Loucy (cell line): ENCODE data around the gene GALNT18.

Experiments
- H2AFZ ChIP-seq: fragments of 200-600 bp; sonication (generic); 2 replicates; pipeline ENCODE4 v1.6.0; 2016; ENCODE audit warnings: antibody characterized with exemption, mild to moderate bottlenecking, low read length, moderate library complexity
- H3F3A ChIP-seq: fragments of 200-600 bp; 2 replicates; pipeline ENCODE4 v1.6.0; 2016; ENCODE audit warnings: antibody characterized with exemption, low read depth, mild to moderate bottlenecking
- H3K27me3 ChIP-seq: fragments of 200-600 bp; sonication (generic); 2 replicates; pipeline ENCODE4 v1.6.1; 2014; ENCODE audit warnings: low read length, mild to moderate bottlenecking; ENCODE audit not compliant: insufficient read depth, poor library complexity, severe bottlenecking
- H3K36me3 ChIP-seq: fragments of 200-600 bp; sonication (generic); 2 replicates; pipeline ENCODE4 v1.6.1; 2016; ENCODE audit warnings: low read length; ENCODE audit not compliant: insufficient read depth
- H3K4me1 ChIP-seq: fragments of 200-600 bp; sonication (generic); 2 replicates; pipeline ENCODE4 v1.5.1; 2014; ENCODE audit warnings: low read length, mild to moderate bottlenecking; ENCODE audit not compliant: insufficient read depth, poor library complexity, severe bottlenecking
- H3K4me2 ChIP-seq: fragments of 200-600 bp; sonication (generic); 2 replicates; pipeline ENCODE4 v1.6.0; 2014; ENCODE audit warnings: antibody characterized with exemption, low read length, low read depth, mild to moderate bottlenecking; ENCODE audit not compliant: poor library complexity, severe bottlenecking
- H3K4me3 ChIP-seq: fragments of 200-600 bp; sonication (generic); 2 replicates; pipeline ENCODE4 v1.5.1; 2014; ENCODE audit warnings: low read length, mild to moderate bottlenecking, mixed read lengths; ENCODE audit not compliant: poor library complexity, severe bottlenecking
- H3K79me2 ChIP-seq: fragments of 200-600 bp; sonication (generic); 2 replicates; pipeline ENCODE4 v1.6.1; 2014; ENCODE audit warnings: low read length; ENCODE audit not compliant: insufficient read depth
- H3K9ac ChIP-seq: fragments of 200-600 bp; sonication (generic); 2 replicates; pipeline ENCODE4 v1.6.0; 2014; ENCODE audit warnings: mild to moderate bottlenecking, low read depth, low read length, moderate library complexity; ENCODE audit not compliant: poor library complexity, severe bottlenecking
- H3K9me2 ChIP-seq: fragments of 200-600 bp; sonication (generic); replicated peaks from 2 replicates; pipeline ENCODE4 v1.6.1; 2016; ENCODE audit warnings: low read depth, low read length, mixed read lengths
- H3K9me3 ChIP-seq: fragments of 200-600 bp; sonication (generic); 2 replicates; pipeline ENCODE4 v1.6.1; 2014; ENCODE audit warnings: mild to moderate bottlenecking, antibody characterized with exemption, low read length, low read depth; ENCODE audit not compliant: insufficient read depth
- H4K20me1 ChIP-seq: fragments of 200-600 bp; sonication (generic); 2 replicates; pipeline ENCODE4 v1.6.0; 2014; ENCODE audit warnings: antibody characterized with exemption, low read length, mild to moderate bottlenecking; ENCODE audit not compliant: insufficient read depth, poor library complexity, severe bottlenecking
- CTCF ChIP-seq: fragments of 200-600 bp; sonication (generic); conservative IDR thresholded peaks from 2 replicates; pipeline ENCODE4 v1.5.1; 2014; ENCODE audit warnings: mild to moderate bottlenecking, antibody characterized with exemption, low read length
- EZH2phosphoT487 ChIP-seq: fragments of 200-600 bp; IDR thresholded peaks from 2 replicates; pipeline ENCODE4 v1.6.1; 2018; ENCODE audit warnings: antibody characterized with exemption, mild to moderate bottlenecking, moderate library complexity, borderline replicate concordance

The GALNT18 gene

GRCh38 chr11:11620921-11621572 lies 758 bp downstream of the GALNT18 start:
- Histone ChIP-seq H3K9me2 (no peaks in the 10 kb centered on the region), H4K20me1 (no peaks in the 10 kb centered on the region), H3K4me3 (no peak overlapping the region), H2AFZ (no peak overlapping the region), H3K4me1 (no peaks in the 10 kb centered on the region), H3K36me3 (no peaks in the 10 kb centered on the region), H3K9ac (no peak overlapping the region), H3K9me3 (no peaks in the 10 kb centered on the region), H3K79me2 (no peaks in the 10 kb centered on the region), H3K27me3 (no peaks in the 10 kb centered on the region), H3F3A (no peaks in the 10 kb centered on the region), H3K4me2 (peak overlapping the region; percentile 76)
- TF ChIP-seq CTCF (no peak), EZH2phosphoT487 (no peak)

DNA sequence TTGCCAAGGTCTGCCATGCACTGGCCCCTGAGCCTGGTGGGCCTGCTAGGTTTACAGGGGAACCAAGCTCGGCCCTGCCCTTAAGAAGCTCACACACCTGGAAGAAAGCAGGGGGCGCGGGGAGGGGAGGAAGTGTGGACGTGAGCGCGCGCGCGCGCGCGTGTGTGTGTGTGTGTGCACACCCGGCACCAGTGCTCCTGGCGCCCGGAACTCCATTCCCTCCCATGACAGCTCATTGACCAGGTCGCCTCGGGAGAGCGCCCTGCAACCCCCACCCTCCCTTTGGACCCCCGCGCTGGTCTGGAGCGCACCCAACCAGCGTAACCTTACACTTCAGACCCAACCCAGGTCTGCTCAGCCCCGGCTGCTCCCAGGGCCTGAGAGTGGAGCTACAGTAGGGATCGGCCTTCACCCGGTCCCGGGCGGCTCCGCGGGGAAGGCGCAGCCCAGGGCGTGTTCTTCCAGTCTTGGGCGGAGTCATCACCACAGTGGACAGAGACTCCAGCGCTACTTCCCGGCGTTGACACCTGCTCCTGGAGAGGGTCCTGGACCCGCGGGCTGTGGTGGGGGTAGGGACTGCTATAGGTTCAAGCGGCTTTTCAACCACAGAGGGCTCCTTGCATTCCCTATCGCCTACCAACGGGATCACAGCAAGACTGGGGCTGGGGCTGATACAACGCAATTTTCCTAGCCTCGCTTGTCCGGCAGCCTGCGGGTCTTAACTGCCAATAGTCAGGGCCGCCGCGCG lies 1.5 kb downstream of the GALNT18 start:
- H3F3A ChIP-seq: no peaks in the 10 kb centered on the region
- H3K9me2 ChIP-seq: no peaks in the 10 kb centered on the region
- no peak for TF ChIP-seq EZH2phosphoT487
- no peak for TF ChIP-seq CTCF
- H3K4me2 ChIP-seq: no peak overlapping the region
- no peaks in the 10 kb centered on the region for H3K27me3 ChIP-seq
- H3K9ac ChIP-seq: no peak overlapping the region
- H3K4me1 ChIP-seq: no peaks in the 10 kb centered on the region
- no peak overlapping the region for H2AFZ ChIP-seq
- no peaks in the 10 kb centered on the region for H3K36me3 ChIP-seq
- H3K9me3 ChIP-seq: no peaks in the 10 kb centered on the region
- H4K20me1 ChIP-seq: no peaks in the 10 kb centered on the region
- H3K4me3 ChIP-seq: no peak overlapping the region
- no peaks in the 10 kb centered on the region for H3K79me2 ChIP-seq

- H3K4me2 ChIP-seq: no peak overlapping the region
- H4K20me1 ChIP-seq: no peaks in the 10 kb centered on the region
- H3K27me3 ChIP-seq: no peaks in the 10 kb centered on the region
- H3K4me1 ChIP-seq: no peaks in the 10 kb centered on the region
- no peak overlapping the region for H2AFZ ChIP-seq
- no peak overlapping the region for H3K4me3 ChIP-seq
- no peaks in the 10 kb centered on the region for H3K9me2 ChIP-seq
- H3K36me3 ChIP-seq: no peaks in the 10 kb centered on the region
- H3K9ac ChIP-seq: no peak overlapping the region
- TF ChIP-seq CTCF (peak; percentile 42), EZH2phosphoT487 (no peak)
- H3K9me3 ChIP-seq: no peaks in the 10 kb centered on the region
- H3F3A ChIP-seq: no peaks in the 10 kb centered on the region
- no peaks in the 10 kb centered on the region for H3K79me2 ChIP-seq
Observed at GRCh38 chr11:11618973-11619435, 2.8 kb downstream of the GALNT18 start.
